HG03139 (cell line): ENCODE results near the gene CHEK2.
"Not testable (repeated sequence)": the region's sequence is repeated elsewhere in the genome, so short reads cannot be mapped to it uniquely, and the experiment has no call there.

Source experiments
- ATAC-seq: cut with Tn5 transposase; IDR thresholded peaks from one replicate; pipeline ENCODE4 v1.9.1; 2021; ENCODE audit not compliant: unreplicated experiment

The CHEK2 gene

DNA sequence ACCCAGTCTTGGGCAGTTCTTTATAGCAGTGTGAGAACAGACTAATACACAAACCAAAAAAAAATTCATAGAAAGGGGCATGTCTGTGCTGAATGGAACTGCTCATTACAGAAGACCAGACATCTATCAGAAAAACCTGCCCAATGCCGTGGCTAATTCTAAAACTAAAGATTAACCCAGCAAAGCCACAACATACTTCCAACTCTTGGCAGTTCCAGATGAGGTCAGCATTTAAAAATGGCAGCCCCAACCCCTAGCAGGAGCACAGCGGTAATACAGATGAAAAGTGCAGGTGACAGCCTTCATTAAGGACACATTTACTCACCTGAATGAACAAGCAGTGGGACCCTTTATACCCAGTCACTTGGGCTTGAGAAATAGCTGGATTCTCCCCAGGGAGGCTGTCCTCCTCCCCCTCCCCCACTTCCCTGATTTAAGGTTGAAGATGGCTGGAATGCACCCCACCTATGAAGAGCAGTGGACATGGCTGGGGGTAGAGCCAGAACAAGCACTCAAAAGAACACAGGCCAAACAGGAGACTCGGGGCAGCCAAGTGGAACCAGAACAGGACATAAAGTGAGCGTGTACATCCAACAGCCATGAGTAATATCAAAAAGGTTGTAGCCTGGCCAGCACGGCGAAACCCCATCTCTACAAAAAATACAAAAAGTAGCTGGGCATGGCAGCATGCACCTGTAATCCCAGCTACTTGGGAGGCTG is 48.4 kb downstream of the CHEK2 start:
- not testable (repeated sequence) for ATAC-seq

DNA sequence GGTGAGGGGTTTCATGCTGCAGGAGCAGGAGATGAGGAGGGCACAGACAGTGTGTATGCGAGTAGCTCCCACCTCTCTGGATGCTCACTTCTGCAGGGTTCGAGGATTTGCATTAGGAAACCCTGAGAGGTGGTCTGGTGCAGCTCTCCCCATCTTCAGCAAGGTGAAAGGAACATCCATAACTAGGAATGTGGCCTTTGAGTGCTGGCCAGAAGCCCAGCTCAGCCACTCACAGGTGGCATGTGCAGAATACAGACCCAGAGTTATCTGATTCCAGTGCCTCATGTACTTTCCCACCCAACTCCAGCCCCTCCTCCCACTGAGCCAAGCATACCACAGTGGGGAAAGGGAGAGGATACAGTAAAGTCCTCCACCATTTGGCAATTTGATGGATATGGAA is 51.8 kb downstream of the CHEK2 start:
- not testable (repeated sequence) for ATAC-seq

DNA sequence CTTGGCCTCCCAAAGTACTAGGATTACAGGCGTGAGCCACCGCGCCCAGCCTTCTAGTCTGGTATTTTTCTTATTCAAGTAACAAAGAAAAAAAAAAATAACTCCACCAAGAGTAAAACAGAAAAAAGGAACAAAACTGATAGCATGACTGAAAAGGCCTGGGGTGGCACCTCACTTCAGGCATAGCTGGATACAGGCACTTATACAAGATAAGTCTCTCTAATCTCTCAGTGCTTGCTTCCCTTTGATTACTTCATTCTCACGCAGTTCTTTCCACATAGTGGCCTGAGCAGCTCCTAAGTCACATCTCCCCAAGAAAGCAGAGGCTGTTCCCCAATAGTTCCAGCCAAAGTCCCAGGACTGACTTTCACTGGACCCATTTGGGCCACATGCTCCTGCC is 58.7 kb downstream of the CHEK2 start:
- ATAC-seq = not testable (repeated sequence)

- ATAC-seq = not testable (repeated sequence)
Observed at GRCh38 chr22:28680813-28681490, 60.7 kb downstream of the CHEK2 start.

DNA sequence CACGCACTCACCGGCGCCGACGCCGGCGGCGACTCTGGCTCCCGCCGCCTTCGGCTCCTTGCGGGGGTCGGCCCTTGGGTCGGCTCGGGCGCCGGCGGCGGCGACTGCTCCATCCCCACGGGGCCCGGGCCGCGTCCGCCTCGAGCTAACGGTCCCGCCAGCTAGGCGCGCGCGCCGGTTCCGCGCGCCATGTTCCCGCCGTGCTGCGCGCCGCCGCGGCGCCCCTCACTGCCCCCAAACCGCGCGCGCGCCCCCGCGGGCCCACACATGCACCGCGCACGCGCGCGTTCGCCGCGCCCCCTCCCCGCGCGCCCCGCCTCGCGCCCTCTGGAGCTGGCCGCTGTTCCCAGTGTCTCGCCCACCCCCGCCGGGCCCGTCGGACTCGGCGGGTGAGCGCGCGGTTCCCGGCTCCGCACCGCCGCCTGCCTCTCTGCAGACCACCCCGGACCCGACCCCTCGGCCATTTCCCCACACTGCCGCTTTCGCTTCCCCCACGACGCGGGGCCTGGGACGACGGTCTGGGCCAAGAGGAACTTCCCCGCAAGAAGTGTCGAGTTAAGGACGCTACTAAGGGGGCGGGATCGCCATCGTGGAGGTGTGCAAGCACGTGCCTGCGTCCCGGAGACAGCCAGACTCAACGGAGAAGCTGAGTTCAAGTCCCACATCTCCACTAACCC is 61.9 kb downstream of the CHEK2 start, which contains the start of gene TTC28:
TTC28 (minus strand) TSS at position 230 of the 677 bp plus-strand sequence; CDS start at position 113, 117 bp downstream.
- ATAC-seq = not testable (repeated sequence)

DNA sequence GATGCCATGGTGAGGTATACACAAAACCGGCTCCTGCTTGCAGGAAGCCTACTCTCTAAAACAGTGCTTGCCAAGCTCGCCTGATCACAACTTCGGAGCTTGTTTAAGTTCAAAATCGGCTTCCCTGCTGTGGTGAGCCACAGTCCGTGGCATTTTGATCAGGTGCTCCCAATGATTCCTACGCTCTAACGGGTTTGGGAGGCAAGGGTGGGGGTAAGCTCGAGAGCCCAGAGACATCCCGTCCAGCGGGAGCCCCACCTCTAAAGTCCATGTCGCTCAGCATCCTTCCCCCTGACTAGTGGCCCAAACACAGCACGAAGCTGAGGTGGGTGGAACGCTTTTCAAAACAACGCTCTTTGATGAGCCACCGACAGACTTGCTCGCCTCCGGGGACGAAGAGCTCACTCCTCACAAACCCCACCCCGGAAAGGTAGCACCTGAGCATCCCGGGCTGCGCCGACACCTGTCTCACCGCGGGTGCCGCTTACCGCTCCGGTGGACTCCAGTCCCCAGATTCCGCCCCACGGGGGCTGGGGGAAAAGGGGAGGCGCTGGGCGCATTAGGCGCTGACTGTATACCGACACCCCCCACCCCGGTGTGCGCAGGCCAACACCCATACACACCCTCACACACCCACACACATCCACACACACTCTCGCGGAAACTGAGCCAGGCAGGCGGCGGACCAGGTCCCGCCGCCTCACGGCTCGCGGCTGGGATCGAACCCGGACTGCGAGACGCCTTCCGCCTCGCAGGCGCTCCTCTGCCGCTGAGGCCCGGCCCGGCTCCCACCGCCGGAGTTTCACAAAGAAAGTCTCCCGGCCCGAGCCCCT is 62.6 kb downstream of the CHEK2 start:
- ATAC-seq = not testable (repeated sequence)

- not testable (repeated sequence) for ATAC-seq
Observed at GRCh38 chr22:28678170-28678569, 63.5 kb downstream of the CHEK2 start.

DNA sequence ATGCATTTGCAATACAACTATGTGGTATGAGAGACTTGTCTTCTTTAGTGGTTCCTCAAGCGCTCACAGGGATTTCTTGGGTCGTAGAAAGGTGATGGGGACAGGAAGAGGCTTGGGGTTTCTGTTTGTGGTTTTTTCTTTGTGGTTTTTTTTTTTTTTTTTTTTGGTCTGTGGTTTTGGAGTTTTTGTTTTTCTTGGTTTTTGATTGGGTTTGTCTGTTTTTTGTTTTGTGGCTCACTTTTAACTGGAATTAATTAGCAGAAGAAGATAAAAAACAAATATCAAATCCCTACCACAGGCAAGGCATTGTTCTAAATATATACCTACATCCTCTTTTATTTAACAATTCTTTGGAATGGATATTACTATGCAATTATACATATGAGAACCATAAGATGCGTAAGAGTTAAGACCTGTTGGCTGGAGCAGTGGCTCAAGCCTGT is 67.5 kb downstream of the CHEK2 start:
- ATAC-seq = no peak

GRCh38 chr22:28670756-28671155 is 70.9 kb downstream of the CHEK2 start:
- ATAC-seq = no peak

GRCh38 chr22:28670161-28670560 is 71.5 kb downstream of the CHEK2 start:
- ATAC-seq = no peak

DNA sequence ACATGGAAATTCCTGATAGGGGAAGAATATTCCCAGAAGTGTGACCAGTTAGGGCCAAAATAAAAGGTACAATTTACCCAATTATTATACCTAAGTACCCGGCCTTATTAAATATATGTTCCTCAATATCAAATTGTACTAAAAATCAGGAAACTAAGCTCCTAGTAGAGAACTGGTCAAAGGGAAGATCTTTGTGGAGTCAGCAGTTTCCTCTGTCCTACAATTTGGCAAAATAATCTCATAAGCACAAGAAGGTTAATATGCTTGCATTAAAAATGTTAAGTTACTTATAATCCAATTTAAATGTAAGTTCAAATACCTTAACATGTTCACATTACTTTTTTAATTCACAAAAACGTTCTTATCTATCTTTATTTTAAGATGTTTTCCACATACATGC is 72.2 kb downstream of the CHEK2 start:
- ATAC-seq = no peak

- ATAC-seq = not testable (repeated sequence)
Observed at GRCh38 chr22:28663569-28663942, 78.1 kb downstream of the CHEK2 start.

GRCh38 chr22:28658448-28658847 is 83.2 kb downstream of the CHEK2 start:
- no peak for ATAC-seq

- no peak for ATAC-seq
Observed at GRCh38 chr22:28656181-28656580, 85.4 kb downstream of the CHEK2 start.

- ATAC-seq = no peak
Observed at GRCh38 chr22:28650463-28650862, 91.2 kb downstream of the CHEK2 start.

DNA sequence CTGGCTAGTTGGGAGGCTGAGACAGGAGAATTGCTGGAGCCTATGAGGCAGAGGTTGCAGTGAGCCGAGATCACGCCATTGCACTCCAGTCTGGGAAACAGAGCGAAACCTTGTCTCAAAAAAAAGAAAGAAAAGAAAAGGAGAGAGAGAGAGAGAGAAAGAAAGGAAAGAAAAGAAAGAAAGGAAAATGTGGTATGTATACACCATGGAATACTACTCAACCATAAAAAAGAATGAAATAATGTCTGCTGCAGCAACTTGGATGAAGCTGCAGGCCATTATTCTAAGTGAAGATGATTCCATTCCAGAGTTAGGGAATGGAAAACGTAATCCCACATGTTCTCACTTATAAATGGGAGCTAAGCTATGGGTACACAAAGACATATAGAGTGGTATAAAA is 92.8 kb downstream of the CHEK2 start:
- ATAC-seq = no peak

GRCh38 chr22:28647216-28647615 is 94.4 kb downstream of the CHEK2 start:
- no peak for ATAC-seq

GRCh38 chr22:28639321-28639720 is 102.3 kb downstream of the CHEK2 start:
- no peak for ATAC-seq
